HG03558 (cell line): ENCODE results near the gene IQGAP3.
"Not testable (repeated sequence)": the region's sequence is repeated elsewhere in the genome, so short reads cannot be mapped to it uniquely, and the experiment has no call there.

ENCODE experiments used
- ATAC-seq: cut with Tn5 transposase; IDR thresholded peaks from one replicate; pipeline ENCODE4 v1.9.1; 2021; ENCODE audit warnings: moderate number of reproducible peaks; ENCODE audit not compliant: unreplicated experiment; ENCODE audit errors: extremely low read depth

Gene IQGAP3

DNA sequence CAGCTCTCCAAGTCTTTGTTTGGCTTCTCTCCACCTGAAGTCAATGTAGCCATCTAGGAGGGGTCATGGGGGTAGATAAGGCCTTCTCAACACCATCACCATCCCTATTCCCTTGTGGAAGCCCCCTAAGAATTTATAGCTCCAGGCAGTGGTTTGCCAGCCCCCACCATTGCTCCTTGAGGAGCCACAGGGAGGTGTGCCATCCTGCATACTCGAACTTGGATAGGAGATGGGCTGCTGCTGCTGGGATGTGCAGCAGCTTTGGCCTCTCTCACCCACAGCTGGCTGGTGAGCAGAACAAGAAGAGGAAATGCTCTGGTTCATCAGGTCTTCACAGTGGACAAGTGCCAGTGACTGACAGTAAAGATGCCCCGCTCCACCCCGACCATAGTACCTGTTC lies 24.1 kb upstream of the IQGAP3 start:
- ATAC-seq: no peak

DNA sequence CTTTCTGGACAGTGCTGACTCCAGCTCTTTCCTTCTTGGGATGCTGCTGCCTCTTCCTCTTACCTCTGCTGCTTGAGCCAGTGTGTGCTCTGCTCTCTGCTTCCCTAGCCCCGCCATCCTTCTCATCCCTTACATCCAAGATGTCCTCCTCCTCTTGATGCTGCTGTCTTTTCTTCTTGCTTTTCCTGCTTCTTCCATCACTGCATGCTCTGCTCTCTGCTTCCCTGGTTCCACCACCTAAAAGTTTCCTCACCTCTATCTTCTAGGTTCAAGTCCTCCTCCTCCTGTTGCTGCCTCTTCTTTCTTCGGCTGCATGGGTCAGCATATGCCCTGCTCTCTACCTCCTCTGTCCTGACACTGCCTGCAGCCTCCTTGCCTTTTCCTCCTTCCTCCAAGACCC lies 22.7 kb upstream of the IQGAP3 start:
- ATAC-seq: no peak

GRCh38 chr1:156594190-156594589 lies 21.8 kb upstream of the IQGAP3 start:
- no peak for ATAC-seq

- ATAC-seq: no peak
These were observed 21.3 kb upstream of the IQGAP3 start for GRCh38 chr1:156593661-156593989.

GRCh38 chr1:156592910-156593660 lies 20.7 kb upstream of the IQGAP3 start:
- ATAC-seq: no peak

- ATAC-seq: no peak
These were observed 20.0 kb upstream of the IQGAP3 start for GRCh38 chr1:156592158-156592909.

DNA sequence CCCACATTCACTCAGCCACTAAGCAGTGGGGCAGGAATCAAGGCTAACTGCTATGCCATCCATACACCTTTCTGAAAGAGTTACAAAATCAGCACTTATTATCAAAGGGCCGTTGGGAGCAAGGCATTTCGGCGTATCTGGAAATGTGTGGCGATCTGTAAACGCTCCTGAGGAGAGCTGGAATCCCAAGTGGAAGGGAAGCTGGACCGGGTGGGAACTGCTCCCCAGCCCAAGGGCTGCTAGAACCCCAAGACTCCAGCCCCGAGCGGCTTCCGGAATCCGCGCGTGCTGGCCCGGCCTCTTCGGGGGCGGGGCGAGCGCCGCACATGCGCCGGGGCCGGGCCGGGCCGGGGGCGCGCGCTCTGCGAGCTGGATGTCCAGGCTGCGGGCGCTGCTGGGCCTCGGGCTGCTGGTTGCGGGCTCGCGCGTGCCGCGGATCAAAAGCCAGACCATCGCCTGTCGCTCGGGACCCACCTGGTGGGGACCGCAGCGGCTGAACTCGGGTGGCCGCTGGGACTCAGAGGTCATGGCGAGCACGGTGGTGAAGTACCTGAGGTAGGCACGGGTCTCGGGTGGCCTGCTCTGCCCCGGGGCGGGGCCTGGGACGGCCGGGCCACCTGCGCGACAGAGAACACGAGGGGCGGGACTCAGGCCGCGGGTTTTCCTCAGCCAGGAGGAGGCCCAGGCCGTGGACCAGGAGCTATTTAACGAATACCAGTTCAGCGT lies 19.2 kb upstream of the IQGAP3 start, which contains the start of gene NAXE:
TSS of gene NAXE (plus strand) at position 345 of the 726 bp plus-strand sequence. CDS start at position 374, 29 bp downstream.
- ATAC-seq: no peak

GRCh38 chr1:156591181-156591431 lies 18.7 kb upstream of the IQGAP3 start:
- ATAC-seq: no peak

DNA sequence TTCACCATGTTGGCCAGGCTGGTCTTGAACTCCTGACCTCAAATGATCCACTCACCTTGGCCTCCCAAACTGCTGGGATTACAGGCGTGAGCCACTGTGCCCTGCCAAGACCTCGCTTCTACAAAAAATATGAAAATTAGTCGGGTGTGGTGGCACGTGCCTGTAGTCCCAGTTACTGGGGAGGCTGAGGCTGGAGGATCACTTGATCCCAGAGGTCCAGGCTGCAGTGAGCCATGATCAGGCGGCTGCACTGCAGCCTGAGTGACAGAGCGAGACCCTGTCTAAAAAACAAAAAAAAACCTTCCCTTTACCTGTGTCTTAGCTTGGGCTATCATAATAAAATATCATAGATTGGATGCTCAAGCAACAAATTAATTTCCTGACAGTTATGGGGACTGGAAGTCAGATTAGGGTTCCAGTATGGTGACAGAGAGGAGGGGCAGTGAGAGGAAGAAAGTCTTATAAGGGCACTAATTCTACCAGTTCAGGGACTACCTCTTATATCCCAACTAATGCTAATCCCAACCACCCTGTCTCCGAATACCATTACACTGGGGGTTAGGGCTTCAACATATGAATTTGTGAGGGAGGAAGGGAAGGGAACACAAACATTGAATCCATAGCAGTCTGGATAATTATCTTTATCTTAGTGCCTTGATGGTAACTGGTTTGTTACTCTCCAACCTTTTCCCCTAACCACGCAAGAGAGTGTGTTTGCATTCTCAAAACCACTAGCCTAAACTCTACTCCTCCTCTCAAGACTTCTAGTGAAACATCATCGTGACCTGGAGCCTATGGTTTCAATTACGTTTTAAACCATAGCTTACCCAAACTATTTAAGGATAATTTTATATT lies 18.2 kb upstream of the IQGAP3 start:
- ATAC-seq: no peak

- ATAC-seq: no peak
These were observed 17.2 kb upstream of the IQGAP3 start for GRCh38 chr1:156589546-156589945.

- ATAC-seq: not testable (repeated sequence)
These were observed 15.6 kb upstream of the IQGAP3 start for GRCh38 chr1:156587927-156588326.

DNA sequence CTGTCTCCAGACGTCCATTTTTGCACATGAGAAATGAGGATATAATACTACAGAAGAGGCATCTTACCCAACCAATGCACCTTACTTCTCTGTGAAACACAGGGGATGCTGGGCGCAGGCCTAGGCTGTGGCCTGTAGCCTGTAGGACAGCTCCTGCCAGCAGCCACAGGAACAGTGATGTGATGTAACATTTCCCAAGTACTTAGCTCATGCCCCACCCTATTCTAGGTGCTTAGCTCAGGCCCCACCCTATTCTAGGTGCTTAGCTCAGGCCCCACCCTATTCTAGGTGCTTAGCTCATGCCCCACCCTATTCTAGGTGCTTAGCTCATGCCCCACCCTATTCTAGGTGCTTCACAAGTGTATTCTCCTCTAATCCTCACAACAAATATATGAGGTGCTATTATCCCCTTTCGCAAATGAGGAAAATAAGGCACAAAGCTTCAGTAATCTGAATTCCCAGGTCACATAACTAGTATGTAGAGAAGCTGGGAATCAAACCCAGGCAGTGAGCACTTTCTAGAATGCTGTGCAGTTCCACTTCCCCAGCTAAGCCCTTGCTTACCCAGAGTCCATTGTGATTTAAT lies 14.6 kb upstream of the IQGAP3 start:
- no peak for ATAC-seq

- ATAC-seq: no peak
These were observed 14.0 kb upstream of the IQGAP3 start for GRCh38 chr1:156586323-156586722.

DNA sequence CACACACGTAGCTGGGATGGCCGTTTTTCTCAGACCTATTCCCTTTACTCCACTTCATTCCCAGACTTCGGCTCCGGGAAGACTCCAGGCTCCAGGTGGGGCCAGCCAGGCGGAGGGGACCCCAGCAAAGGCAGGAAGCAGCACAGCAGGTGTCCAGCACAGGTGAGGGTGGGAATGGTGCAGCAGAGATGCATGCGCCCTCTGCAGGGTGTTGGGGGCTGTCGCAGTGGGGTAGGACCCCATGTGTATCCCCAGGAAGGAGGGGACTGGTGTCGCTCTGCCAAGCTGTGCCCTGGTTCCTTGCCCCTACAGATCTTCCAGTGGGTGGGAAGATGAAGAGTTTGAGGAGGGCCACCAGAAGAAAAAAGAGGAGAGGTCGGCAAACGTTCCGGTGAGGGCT lies 12.4 kb upstream of the IQGAP3 start:
- no peak for ATAC-seq

DNA sequence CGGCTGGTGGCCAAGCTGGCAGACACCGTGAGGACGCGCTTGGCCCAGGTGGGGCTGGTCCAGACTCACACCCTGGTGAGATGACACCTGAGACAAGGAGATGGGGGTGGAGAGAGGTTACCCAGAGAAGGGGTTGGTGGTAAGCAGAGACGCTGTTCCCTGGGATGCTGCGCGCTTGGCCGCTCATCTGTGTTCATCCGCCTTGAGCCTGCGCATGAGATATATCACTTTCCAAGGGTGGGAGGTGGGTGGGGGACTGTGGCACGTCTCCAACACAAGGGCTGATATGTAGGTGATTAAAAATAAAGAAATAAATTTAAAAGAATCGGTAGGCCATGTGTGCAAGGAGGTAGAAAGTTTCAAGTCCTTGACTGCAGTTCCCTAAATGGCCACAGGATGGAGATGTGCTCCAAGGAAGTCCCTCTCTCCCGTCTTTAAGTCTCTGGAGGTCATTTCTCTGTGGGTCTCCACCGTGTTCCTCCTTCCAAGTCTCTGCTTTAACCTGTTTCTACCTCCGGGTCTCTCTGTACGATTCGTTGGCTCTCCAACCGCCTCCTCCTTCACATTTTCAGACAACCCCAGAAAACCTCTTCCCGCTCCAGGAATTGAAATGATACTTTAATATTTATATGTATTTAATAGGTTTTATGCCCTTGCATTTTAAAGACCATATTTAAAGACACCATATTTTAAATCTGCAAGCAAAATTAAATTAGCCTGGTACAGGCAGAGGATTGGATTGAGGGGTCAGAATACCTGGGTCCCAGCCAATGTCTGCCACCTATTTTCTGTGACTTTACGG lies 11.7 kb upstream of the IQGAP3 start:
- no peak for ATAC-seq

DNA sequence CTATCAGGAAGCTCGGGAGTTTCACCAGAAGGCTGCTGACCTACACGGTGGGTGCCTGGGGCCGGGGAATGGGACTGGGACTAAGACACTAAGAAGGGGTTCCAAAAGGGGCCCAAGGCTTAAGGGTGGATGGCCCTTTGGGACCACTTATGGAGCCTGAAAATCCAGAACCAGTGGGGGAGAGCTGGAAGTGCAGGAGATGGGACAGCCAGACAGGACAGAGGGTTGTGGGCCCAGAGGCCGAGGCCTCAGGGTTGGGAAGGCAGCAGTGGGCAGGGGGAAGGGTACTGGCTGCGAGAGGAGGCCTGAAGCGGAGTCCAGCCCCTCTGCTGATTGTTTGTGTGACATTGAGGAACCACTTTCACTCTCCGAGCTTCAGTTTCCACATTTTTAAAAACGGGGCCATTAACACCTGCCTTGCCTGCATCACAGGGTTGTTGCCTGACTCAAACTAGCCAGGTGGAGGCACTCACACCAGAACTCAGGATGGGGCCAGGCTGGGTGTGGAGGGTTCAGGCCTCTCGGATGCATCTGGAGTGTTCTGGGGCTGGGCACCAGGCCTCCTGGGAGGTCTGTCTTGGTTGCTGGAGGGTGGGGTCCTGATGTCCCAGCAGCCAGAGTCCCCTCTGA lies 10.1 kb upstream of the IQGAP3 start:
- no peak for ATAC-seq

GRCh38 chr1:156581661-156582387 lies 9.5 kb upstream of the IQGAP3 start:
- ATAC-seq: no peak

GRCh38 chr1:156579472-156579871 lies 7.1 kb upstream of the IQGAP3 start, which contains the start of gene TTC24:
Gene TTC24 (plus strand): TSS chr1:156579723. CDS start chr1:156581365, 1,642 bp downstream.
- ATAC-seq: no peak
